ENCODE data around the gene RAB41. TPM values are rescaled to one million over a fixed set of nuclear protein-coding genes. Genes with fewer than 3 reads are reported as not detected.

RAB41 gene
- total and polyA plus RNA-seq, 2 of the 13 experiments (the other 11 are each of a cell fraction or from before 2014, with no cell fraction given): not detected

DNA sequence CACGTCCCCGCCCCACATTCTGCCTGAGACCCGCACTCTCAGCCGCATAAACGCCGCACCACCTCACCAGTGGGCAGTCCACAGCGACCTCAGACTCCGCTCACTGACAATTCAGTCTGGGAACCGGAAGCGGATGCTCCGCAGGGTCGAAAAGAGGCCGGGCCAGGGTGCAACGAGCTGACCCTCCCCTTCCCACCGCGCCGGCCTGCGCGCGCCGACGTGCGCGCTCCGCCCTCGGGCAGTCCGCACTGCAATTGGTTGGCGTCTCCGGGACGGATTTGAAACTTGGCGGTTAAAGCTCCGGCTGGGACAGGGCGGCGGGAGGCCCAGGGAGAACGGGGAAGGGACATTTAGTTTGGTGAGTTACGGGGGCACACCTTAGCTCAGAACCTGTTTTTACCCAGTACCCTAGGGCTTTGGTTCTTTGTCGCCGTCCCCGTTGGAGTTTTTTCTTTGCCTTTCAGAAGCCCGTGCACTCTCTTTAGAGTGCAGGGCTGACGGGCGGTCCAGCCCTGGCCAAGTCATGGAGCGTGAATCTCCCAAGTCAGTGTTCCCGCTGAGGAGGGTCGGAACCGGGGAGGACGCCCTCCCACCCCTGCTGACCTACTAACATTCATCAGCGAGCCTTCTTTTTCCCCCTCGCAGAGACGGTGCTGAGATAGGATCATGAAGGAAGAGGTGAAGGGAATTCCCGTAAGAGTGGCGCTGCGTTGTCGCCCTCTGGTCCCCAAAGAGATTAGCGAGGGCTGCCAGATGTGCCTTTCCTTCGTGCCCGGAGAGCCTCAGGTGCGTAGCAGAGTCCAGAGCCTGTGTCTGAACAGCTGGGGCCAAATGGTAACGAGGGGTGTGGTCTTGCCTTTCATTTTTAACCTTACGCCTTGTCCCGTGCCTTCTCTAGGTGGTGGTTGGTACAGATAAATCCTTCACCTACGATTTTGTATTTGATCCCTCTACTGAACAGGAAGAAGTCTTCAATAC is 8.1 kb downstream of the RAB41 start, which contains the start of the genes KIF4A and PDZD11 (continued):
- TF ChIP-seq, protein P1, sequence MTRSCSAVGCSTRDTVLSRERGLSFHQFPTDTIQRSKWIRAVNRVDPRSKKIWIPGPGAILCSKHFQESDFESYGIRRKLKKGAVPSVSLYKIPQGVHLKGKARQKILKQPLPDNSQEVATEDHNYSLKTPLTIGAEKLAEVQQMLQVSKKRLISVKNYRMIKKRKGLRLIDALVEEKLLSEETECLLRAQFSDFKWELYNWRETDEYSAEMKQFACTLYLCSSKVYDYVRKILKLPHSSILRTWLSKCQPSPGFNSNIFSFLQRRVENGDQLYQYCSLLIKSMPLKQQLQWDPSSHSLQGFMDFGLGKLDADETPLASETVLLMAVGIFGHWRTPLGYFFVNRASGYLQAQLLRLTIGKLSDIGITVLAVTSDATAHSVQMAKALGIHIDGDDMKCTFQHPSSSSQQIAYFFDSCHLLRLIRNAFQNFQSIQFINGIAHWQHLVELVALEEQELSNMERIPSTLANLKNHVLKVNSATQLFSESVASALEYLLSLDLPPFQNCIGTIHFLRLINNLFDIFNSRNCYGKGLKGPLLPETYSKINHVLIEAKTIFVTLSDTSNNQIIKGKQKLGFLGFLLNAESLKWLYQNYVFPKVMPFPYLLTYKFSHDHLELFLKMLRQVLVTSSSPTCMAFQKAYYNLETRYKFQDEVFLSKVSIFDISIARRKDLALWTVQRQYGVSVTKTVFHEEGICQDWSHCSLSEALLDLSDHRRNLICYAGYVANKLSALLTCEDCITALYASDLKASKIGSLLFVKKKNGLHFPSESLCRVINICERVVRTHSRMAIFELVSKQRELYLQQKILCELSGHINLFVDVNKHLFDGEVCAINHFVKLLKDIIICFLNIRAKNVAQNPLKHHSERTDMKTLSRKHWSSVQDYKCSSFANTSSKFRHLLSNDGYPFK (CRISPR knock-in tag; IDR thresholded peaks at IDR 0.05; ENCODE audit: borderline replicate concordance): peak; percentile 60; the same call in 1 of the 2 replicates
- TF ChIP-seq POGZ (CRISPR knock-in tag; IDR thresholded peaks at IDR 0.05) (peak; percentile 50; the same call in 1 of the 2 replicates), HMGA1 (CRISPR knock-in tag; conservative IDR thresholded peaks at IDR 0.05) (no peak), NFYB (CRISPR knock-in tag; IDR thresholded peaks at IDR 0.05) (peak; percentile 80), ZMYM4 (CRISPR knock-in tag; IDR thresholded peaks at IDR 0.05) (peak; percentile 45; the same call in 1 of the 2 replicates), THAP11 (CRISPR knock-in tag; IDR thresholded peaks at IDR 0.05) (peak; percentile 70), YEATS4 (CRISPR knock-in tag; IDR thresholded peaks at IDR 0.05; ENCODE audit: borderline replicate concordance) (peak; percentile 14; the same call in 1 of the 2 replicates), NFE2L1 (CRISPR knock-in tag; IDR thresholded peaks at IDR 0.05; ENCODE audit: borderline replicate concordance) (no peak), KMT2B (CRISPR knock-in tag; IDR thresholded peaks at IDR 0.05) (0 out of 2 replicates have a peak, but pooled peaks have one; percentile 60), SKI (IDR thresholded peaks at IDR 0.05; ENCODE audit: partially characterized antibody) (no peak), ZNF878 (CRISPR knock-in tag; IDR thresholded peaks at IDR 0.05) (no peak), ZFP91 (CRISPR knock-in tag; IDR thresholded peaks at IDR 0.05; ENCODE audit: borderline replicate concordance) (peak; percentile 52; the same call in 1 of the 2 replicates), MED13 (CRISPR knock-in tag; IDR thresholded peaks at IDR 0.05) (no peak), IKZF4 (CRISPR knock-in tag; IDR thresholded peaks at IDR 0.05; ENCODE audit: borderline replicate concordance, low read depth, not compliant biosample characterization) (no peak)
- TF ChIP-seq, protein P2, sequence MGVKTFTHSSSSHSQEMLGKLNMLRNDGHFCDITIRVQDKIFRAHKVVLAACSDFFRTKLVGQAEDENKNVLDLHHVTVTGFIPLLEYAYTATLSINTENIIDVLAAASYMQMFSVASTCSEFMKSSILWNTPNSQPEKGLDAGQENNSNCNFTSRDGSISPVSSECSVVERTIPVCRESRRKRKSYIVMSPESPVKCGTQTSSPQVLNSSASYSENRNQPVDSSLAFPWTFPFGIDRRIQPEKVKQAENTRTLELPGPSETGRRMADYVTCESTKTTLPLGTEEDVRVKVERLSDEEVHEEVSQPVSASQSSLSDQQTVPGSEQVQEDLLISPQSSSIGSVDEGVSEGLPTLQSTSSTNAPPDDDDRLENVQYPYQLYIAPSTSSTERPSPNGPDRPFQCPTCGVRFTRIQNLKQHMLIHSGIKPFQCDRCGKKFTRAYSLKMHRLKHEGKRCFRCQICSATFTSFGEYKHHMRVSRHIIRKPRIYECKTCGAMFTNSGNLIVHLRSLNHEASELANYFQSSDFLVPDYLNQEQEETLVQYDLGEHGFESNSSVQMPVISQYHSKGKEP (CRISPR knock-in tag; IDR thresholded peaks at IDR 0.05): no peak
- TF ChIP-seq, protein P3, sequence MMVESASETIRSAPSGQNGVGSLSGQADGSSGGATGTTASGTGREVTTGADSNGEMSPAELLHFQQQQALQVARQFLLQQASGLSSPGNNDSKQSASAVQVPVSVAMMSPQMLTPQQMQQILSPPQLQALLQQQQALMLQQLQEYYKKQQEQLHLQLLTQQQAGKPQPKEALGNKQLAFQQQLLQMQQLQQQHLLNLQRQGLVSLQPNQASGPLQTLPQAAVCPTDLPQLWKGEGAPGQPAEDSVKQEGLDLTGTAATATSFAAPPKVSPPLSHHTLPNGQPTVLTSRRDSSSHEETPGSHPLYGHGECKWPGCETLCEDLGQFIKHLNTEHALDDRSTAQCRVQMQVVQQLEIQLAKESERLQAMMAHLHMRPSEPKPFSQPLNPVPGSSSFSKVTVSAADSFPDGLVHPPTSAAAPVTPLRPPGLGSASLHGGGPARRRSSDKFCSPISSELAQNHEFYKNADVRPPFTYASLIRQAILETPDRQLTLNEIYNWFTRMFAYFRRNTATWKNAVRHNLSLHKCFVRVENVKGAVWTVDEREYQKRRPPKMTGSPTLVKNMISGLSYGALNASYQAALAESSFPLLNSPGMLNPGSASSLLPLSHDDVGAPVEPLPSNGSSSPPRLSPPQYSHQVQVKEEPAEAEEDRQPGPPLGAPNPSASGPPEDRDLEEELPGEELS (CRISPR knock-in tag; IDR thresholded peaks at IDR 0.05): no peak
- TF ChIP-seq, protein P4, sequence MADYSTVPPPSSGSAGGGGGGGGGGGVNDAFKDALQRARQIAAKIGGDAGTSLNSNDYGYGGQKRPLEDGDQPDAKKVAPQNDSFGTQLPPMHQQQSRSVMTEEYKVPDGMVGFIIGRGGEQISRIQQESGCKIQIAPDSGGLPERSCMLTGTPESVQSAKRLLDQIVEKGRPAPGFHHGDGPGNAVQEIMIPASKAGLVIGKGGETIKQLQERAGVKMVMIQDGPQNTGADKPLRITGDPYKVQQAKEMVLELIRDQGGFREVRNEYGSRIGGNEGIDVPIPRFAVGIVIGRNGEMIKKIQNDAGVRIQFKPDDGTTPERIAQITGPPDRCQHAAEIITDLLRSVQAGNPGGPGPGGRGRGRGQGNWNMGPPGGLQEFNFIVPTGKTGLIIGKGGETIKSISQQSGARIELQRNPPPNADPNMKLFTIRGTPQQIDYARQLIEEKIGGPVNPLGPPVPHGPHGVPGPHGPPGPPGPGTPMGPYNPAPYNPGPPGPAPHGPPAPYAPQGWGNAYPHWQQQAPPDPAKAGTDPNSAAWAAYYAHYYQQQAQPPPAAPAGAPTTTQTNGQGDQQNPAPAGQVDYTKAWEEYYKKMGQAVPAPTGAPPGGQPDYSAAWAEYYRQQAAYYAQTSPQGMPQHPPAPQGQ (CRISPR knock-in tag; IDR thresholded peaks at IDR 0.05; ENCODE audit: borderline replicate concordance): no peak
